Calu3 (cell line): ENCODE data around the gene ALDOA. TPM values are rescaled to one million over a fixed set of nuclear protein-coding genes. Genes with fewer than 3 reads are reported as not detected.
"Not testable (repeated sequence)": the region's sequence is repeated elsewhere in the genome, so short reads cannot be mapped to it uniquely, and the experiment has no call there.

Source experiments
- BruUV-seq: library from RNA; stranded (reverse); fragments of 400-500 nt; replicated peaks from 2 replicates; lab custom pipeline; 2021; lab: Mats Ljungman, UMichigan
- CTCF ChIA-PET: fragments of 300-600 bp; sonication (Branson Sonifier 250); formaldehyde crosslinking; loops from one replicate; lab custom pipeline; 2022; ENCODE audit warnings: antibody characterized with exemption; lab: Charles Lee
- DNase-seq: peaks from one replicate; pipeline ENCODE4 v3.0.0; 2022
- H3K27ac Mint-ChIP-seq: one replicate; pipeline ENCODE4 v1.8.0; 2022; ENCODE audit warnings: mixed read lengths; ENCODE audit not compliant: unreplicated experiment
- H3K27me3 Mint-ChIP-seq: one replicate; pipeline ENCODE4 v1.8.0; 2022; ENCODE audit warnings: mixed read lengths; ENCODE audit not compliant: unreplicated experiment
- H3K36me3 Mint-ChIP-seq: one replicate; pipeline ENCODE4 v1.8.0; 2022; ENCODE audit warnings: mild to moderate bottlenecking, moderate library complexity, mixed read lengths; ENCODE audit not compliant: insufficient read depth, unreplicated experiment
- H3K4me1 Mint-ChIP-seq: one replicate; pipeline ENCODE4 v1.8.0; 2022; ENCODE audit warnings: mild to moderate bottlenecking, low read depth, mixed read lengths; ENCODE audit not compliant: unreplicated experiment
- H3K4me3 Mint-ChIP-seq: one replicate; pipeline ENCODE4 v1.8.0; 2022; ENCODE audit warnings: mild to moderate bottlenecking, low read depth, moderate library complexity, mixed read lengths; ENCODE audit not compliant: unreplicated experiment
- H3K9me3 Mint-ChIP-seq: one replicate; pipeline ENCODE4 v1.8.0; 2022; ENCODE audit warnings: low read depth, mixed read lengths; ENCODE audit not compliant: unreplicated experiment
- CTCF ChIP-seq: fragments of 200-600 bp; IDR thresholded peaks from one replicate; pipeline ENCODE4 v1.8.0; 2022; ENCODE audit warnings: antibody characterized with exemption; ENCODE audit not compliant: unreplicated experiment
- intact Hi-C: fragments of 100-400 bp; cut with micrococcal nuclease; formaldehyde crosslinking; loops from one replicate; pipeline ENCODE4 v1.10.0; 2022; ENCODE audit not compliant: unreplicated experiment
- total RNA-seq: library from RNA; stranded (reverse); gene quantifications from 2 replicates; pipeline ENCODE4 v1.2.3, GENCODE V29; 2022

Gene ALDOA
- total RNA-seq, 1 experiment from 2014 or later, result 1,562 TPM

DNA sequence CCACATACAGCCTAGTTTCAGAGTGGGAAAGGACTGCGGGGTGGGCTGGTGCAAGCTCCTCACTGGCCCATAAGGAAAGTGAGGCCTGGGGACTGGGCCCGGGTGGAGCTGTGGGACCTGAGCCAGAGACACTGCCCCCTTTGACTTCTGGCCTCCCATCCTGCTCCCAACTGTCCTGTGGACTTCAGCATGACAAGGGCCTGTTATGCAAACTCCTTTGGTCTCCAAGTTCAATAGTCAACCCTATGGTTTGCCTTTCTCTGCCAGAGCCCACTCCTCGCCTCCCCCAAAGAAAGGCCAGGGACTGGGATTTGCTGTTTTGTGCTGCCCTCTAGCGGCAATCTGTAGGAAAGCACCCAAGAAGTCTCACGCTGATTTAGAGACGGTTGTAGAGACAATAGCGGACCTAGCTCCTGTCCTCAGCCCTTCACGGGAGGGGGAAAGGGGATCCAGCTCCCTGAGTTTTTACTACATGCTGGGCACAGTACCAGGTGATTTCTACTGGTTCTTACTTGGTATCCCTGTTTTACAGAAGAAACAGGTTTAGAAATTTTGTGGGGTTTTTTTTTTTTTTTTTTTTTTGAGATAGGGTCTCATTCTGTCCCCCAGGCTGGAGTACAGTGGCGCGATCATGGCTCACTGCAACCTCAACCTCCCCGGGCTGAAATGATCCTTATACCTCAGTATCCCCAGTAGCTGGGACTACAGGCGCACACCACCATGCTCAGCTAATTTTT lies 33.3 kb upstream of the ALDOA start:
- Mint-ChIP-seq H3K4me3 (peak overlapping the region; percentile 18), H3K36me3 (peaks cover 6% of the 10 kb centered on the region), H3K27ac (no peak overlapping the region), H3K27me3 (peaks cover 86% of the 10 kb centered on the region), H3K9me3 (no peaks in the 10 kb centered on the region), H3K4me1 (peaks cover 9% of the 10 kb centered on the region)
- peak; percentile 93 for TF ChIP-seq CTCF
- BruUV-seq, result no TSS peak
- intact Hi-C loops, result no loop called here
- CTCF ChIA-PET, result interaction anchor here (0.5 to 2.2 kb wide), 18 partner anchors 9 to 1003 kb away, joined by 3 to 12 read pairs (median 4); partner anchors contain the start of genes ASPHD1, C16orf92, DOC2A and MVP
- DNase-seq, result peak; percentile 74

- CTCF ChIA-PET, result interaction anchor here (0.6 to 1.0 kb wide), 2 partner anchors 15 to 116 kb away, joined by 3 read pairs; no protein-coding TSS in a partner anchor
- no peak overlapping the region for H3K27ac Mint-ChIP-seq
- no peak overlapping the region for H3K4me3 Mint-ChIP-seq
- H3K4me1 Mint-ChIP-seq, result peaks cover under 1% of the 10 kb centered on the region
- peaks cover 76% of the 10 kb centered on the region for H3K27me3 Mint-ChIP-seq
- BruUV-seq, result no TSS peak
- DNase-seq, result no peak
- H3K36me3 Mint-ChIP-seq, result no peaks in the 10 kb centered on the region
- intact Hi-C loops, result no loop called here
- H3K9me3 Mint-ChIP-seq, result no peaks in the 10 kb centered on the region
- no peak for TF ChIP-seq CTCF
Observed at GRCh38 chr16:30033270-30033669, 32.3 kb upstream of the ALDOA start.

- Mint-ChIP-seq H3K4me1 (peaks cover 3% of the 10 kb centered on the region), H3K36me3 (no peaks in the 10 kb centered on the region), H3K4me3 (no peak overlapping the region), H3K27ac (no peak overlapping the region), H3K9me3 (no peaks in the 10 kb centered on the region), H3K27me3 (peaks cover 30% of the 10 kb centered on the region)
- intact Hi-C loops, result loop anchor here (5.0 kb wide), 1 partner anchor 587 kb away; no protein-coding TSS in a partner anchor
- BruUV-seq, result no TSS peak
- no peak for DNase-seq
- no peak for TF ChIP-seq CTCF
- CTCF ChIA-PET, result interaction anchor here (0.6 to 1.6 kb wide), 4 partner anchors 8 to 139 kb away, joined by 3 to 9 read pairs (median 3); a partner anchor contains a TSS
Observed at GRCh38 chr16:30040221-30040620, 25.3 kb upstream of the ALDOA start.

- not testable (repeated sequence) for H3K9me3 Mint-ChIP-seq, BruUV-seq, H3K4me3 Mint-ChIP-seq, DNase-seq, H3K27ac Mint-ChIP-seq, H3K36me3 Mint-ChIP-seq, H3K4me1 Mint-ChIP-seq
- CTCF ChIA-PET, result interaction anchor here (0.5 to 1.6 kb wide), 4 partner anchors 9 to 140 kb away, joined by 3 to 9 read pairs (median 5); no protein-coding TSS in a partner anchor
- peaks cover 25% of the 10 kb centered on the region for H3K27me3 Mint-ChIP-seq
- intact Hi-C loops, result loop anchor here (5.0 kb wide), 1 partner anchor 587 kb away; no protein-coding TSS in a partner anchor
Observed at GRCh38 chr16:30040690-30041089, 24.9 kb upstream of the ALDOA start.
